AG08395 (cell line): ENCODE results near the gene NR2F1-AS1.
"Not testable (repeated sequence)": the region's sequence is repeated elsewhere in the genome, so short reads cannot be mapped to it uniquely, and the experiment has no call there.

Experiments used
- DNase-seq: peaks from one replicate; pipeline ENCODE4 v3.0.0; 2012; ENCODE audit warnings: mixed read lengths, low spot score

The NR2F1-AS1 gene

DNA sequence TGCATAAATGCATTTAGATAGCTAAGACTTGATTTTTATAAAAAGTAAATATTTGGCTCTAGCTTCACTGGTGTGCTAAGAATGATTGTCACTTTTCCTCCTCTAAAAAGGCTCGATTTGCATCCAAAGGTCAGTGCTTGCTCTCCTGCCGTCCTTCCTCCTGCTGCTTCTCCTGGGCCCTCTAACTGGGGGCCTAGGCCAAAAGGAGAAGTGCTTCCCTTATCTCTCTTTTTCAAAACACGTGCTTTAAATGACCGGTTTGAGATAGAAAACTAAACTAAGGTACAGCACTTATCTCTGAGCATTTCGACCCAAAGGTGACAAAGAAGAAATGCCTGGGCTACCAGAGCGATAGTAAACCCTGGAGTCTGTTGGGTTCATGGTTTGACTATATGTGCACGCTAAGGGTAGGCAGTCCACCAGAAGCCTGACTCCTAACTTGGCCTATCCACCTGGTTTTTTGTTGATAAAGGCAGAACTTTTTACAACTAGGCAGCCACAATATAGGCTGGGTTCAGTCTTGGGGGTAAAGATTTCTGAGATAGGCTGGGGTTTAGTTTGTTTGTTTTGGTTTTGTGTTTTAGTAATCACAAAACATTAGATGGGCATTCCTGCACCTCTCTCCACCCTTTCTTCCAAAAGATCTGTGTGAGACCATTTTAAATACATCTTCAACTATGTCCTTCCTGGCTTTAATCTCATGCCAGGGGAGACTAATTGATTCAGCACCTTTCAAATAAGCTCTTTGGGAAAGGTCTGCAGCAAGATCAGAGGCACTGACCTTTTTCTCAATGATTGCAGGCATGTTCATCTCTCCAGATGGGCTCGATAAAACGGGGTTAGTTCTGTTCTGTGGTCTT, 3.8 kb downstream of the NR2F1-AS1 start:
- DNase-seq, result no peak

DNA sequence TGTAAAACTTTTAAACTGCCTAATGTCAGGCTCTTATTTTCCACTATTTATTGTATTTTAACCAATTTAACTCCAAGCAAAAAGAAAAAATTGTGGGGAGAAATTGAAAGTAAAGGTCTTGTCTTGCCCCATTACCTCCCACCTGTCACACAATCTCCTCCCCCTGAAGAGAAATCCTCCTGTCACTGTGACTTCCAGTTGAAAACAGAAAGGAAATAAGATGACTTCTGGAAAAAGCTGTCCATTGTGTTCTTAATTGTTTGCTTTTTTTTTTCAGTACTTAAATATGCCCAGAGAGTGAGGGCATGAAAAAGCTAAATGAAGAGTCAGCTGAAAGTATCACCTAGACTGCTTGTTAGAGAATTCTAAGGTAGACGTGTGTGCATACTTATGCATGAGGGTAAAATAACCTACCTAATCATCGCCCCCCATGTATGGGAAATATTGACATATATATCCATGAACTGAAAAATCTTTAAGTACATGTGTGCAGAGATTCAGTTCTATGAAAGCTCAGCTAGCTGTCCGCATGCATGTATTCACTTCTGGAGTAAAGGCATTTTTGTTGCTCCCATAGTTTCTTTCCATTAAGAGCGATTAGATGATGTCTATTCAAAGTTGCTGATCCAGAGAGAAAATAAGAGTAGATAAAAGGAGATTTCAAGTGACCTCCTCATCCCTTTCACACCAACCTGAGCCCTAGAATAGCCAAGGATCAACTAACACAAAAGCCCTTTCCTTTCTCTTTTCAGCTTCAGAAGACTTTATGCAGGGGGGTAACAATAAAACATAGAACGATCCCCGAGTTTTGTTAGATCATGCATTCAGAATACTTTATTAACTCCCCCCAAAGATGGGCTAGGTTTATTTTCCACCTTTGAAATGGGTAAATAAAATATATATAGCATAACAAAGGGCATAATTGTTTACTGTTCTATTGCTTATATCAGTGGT, 5.3 kb downstream of the NR2F1-AS1 start:
- no peak for DNase-seq

DNA sequence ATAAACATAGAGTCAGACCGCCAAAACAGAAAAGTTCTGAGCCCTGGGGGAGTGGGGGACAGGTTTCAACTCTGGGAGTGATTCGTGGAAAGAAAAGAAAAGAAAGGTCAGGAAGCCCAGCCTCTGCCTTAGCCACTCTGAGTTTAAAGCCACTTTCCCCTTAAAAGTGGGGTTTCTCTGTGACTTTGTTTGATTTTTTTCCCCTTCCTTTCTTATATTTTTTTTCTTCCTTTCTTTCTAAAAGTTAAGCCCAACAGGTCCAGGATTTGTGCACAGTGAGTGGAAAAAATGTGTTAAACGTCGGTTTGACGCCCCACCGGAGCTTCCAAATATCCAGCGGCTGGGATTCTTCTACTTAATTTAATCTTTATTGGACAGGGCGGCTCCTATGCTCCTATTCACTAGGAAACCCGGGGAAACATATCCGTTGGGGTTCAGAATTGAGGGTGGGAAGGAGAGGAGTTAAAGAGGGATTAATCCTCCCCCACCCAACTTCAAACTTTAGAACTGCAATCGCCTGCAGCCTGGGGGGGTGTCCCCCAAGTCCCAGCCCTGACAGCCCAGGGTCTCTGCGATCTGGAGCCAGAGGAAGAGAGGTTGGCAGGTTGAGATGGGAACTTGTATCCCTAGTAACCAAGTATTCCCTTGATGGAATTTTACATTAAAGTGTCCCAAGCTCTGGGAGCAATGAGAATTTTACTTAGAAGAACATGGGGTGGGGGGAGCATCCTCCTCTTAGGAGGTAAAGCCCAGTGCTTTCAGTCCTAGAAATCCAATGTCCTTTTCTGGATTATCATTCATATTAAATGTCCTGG, 6.3 kb downstream of the NR2F1-AS1 start:
- DNase-seq, result no peak

DNA sequence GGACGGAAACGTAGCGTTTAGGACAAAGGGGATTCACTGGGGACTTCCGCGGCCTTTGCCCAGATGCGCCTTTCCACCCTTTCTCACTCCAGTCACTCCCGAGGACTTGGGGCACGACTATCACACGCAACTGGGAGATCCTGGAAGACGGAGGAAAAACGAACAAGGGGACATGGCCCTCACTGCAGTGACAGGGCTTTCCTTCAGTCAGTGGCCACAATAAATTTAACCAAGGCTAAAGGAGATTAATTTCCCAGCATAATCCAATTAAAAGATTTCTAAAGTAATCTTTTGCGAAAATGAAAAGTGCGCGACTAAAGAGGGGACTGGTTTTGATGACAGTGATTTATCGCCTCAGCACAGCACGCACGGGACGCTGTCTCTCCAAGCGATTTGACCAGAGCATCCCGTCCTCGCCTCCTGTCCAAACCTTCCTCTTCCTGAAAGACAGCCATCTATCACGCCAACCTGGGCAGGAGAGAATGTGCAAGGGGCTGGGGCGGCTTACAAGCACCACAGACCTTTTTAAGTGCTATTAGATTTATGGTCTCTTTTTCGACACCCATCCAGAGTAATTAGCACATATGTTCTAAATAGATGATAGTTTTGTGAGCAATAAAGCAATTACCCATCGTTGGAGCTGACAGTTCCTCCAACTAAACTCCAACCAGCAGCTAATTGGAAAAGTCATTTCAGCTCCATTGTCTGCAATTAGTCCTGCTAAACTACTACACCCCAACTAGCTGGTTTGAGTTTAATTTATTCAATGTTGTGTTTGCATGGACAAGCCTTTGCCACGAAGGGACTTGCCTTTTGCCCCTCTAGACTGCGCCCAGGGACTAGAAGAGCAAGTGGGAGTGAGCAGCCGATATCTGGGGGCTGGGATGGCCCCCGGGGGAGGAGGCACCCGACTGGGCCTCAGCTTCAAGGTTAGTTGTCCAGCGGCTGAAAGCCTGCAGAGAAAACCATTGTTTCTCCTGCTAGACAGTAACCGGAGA, 7.4 kb downstream of the NR2F1-AS1 start:
- no peak for DNase-seq

DNA sequence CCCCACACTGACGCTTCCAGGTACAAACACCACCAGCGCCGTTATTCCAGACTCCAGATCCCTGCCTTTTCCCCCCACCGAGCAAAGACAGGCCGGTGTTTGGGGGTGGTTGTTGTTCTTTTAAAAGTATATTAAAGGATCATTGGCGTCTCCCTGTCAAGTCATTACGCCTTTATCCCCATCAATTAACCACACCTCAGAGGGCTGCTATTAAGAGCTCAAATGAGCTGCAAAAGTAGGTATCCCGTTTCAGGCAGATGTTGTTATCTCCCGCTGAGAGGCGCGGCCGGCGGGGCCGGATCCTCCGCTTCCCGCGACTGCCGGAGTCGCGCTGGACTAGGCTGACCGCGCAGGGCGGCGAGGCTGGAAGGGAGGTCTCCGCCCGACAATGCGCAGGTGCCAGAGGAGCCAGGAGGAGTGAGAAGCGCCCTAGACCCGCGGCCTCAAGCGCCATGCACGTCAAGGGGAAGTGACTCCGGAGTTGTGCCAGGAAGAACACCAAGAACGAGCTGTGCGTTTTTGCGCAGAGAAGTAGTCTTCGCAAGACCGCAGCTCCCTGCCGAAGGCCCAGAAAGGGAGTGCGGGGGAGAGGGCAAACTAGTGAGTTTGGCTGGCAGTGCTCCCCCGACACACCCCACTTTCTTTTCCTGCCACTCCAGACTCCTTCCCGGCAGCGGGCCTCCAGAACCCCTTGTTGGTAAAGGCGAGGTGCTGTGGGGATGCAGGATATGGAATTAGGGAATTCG, 8.2 kb downstream of the NR2F1-AS1 start:
- no peak for DNase-seq

DNA sequence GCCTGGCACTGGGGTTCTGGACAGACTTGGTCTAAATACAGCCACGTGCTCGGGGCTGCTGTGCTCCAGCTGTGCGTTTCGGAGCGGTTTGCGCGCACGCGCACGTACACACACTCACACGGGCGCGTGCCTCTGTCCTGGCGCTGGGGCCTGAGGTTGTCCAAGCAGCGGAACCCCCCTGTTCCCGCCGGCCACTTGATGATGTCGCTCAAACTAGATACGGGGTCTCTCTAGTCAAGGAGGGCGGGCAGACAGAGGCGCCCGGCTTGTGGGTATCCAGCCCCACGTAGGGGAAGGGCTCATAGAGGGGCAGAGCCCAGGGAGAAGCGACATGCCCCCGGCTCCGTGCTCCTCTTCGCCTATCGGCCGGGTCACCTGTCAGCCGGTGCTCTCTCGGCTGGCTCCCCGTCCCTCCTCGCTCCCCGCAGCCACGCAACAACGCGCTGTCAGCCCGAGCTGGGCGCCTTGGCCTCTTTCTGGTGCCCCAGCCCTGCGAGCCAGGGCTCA, 8.9 kb downstream of the NR2F1-AS1 start:
- no peak for DNase-seq

DNA sequence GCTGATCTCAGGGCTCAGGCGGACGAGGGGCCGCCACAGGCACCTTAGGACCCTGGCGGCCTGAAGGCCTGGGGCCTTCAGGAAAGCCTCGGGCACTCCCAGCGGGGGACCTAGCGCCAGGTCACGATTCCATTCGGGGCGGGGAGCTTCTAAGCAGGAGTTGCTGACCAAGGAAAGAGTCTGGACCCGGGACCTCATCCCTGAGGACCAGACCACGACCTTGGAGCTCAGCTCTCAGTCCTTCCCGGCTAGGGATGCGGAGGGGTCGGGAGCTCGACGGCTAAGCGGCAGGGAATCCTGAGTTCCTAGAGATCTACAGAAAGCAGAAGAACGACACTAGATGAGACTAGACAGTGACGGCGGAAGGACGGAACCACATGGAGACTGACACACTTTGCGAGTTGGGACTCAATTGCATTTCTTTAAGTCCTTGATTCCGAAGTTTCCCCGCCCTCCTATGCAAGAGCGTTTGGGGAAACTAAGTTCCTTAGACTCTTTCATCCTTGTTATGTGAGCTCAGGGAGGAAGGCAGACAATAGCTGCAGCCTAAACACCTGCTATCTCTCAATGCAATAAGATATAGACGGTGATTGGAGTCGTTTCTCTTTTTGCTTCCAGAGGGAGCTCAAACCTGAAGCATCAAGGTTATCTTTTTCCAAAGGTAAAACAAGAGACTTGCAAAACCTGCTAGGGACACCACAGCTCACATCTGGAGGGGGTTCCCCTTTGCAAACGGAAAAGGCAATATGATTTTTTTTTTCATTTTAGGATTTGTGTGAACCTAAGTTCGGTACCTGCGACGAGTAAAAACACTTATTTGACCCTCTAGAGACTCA, 9.7 kb downstream of the NR2F1-AS1 start:
- DNase-seq, result no peak

DNA sequence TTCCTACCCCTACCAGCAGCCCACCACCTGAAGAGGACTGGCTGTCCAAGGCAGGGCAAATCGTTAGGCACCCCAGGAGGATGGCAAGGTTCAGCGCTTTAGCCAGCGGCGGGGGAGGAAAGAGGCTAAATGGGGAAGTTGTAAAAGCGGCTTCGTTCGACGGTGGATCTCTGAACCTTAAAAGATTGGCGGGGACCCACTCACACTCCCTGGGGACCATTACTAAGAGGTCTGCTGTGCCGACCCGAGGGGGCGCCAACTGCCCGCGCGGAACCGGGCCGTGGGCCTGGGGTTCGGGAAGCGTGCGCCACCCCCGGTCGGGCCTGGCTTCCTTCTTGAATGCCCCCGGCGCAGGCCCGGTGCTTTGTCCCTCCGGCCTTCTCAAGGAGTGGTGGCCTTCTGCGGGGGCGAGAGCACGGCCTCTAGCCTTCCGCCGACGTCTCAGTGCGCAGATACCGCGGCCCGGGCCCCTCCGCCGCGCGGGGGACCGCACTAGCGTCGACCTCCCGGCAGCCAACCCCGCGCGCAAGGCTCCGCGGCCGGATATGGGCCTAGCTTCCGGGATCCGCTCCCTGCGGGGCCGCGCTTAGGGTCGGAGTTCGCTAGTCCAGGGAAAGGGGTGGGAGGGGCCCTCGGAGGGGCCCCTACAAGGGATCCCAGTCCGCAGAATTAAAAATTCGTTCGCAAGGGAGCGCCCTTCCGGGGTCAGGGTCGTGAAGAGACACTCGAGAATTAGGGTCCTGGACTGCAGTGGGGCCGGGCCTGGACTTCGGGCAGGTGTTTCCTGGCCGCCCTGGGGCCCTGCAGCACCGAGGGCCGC, 10.5 kb downstream of the NR2F1-AS1 start:
- no peak for DNase-seq

DNA sequence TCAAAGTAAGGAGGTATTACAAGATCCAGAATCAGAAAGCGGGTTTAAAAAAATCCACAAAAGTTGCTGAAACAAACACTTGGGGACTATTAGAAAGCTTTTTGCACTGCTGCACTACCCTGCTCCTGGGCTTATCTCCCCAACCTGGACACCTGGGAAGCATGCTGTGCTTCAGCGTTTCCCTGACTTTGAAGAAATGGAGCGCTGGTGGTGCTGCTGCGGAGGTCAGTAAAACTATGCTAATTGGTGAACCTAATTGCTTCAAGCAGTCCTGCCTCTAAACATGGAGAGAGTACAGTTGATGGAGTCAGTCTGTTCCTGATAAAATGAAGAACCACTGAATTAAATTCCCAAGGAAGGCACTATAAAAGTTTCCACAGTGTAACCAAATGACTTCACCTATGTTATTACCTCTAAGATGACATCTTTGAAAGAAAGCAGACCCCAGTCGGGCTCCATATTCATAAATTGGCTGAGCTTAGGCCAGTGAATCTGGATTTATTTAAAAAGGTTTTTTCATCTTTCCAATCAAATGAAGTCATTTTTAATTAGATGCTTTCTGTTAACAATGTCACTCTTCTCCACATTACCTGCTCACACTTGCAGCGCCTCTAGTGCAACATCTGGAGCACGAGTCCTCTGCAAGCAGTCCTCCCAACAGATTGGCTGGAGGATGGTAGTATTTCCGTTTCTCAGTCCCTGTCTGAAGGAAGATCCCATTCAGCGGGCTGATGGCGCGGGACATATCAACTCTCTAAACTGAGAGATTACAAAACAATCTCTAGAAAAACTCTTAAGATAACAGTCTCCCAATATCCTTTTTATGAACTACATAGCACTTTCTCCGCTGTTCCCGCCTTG, 11.5 kb downstream of the NR2F1-AS1 start:
- DNase-seq, result no peak

DNA sequence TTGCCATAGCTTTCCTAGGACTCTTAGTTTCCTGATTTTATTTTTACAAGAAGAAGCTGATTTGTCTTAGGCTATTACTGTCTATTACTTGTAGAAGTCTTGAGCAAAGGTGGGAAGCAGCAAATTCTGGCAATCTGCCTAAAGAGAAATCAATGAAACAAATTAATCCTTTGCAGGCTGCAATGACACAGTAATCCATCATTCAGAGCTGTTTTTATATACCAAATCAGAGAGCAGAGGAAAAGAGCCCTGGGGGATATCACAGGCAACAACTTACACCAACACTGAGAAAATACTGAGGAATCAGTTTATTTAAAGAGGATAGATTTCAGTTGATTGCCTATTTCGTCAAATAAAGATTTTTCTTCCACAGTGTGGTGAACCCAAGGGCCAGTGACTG, 13.6 kb downstream of the NR2F1-AS1 start:
- DNase-seq, result no peak

DNA sequence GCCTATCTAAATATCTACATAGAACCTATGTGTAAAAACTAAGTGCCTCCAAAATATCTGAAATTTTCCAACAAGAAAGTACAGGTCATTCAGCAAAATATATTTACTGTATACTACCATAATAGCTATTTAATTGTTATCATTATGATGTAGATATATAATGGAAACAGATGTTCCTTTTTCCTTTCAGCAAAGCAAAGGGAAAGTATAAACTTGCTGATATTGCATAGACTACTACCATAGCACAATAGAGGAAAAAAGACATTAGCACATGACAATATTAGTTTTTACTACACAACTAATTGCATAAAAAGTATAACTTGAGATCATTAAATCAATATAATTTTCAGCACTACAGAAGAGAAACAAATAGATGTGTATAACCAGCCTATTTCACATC, 14.9 kb downstream of the NR2F1-AS1 start:
- DNase-seq, result no peak

DNA sequence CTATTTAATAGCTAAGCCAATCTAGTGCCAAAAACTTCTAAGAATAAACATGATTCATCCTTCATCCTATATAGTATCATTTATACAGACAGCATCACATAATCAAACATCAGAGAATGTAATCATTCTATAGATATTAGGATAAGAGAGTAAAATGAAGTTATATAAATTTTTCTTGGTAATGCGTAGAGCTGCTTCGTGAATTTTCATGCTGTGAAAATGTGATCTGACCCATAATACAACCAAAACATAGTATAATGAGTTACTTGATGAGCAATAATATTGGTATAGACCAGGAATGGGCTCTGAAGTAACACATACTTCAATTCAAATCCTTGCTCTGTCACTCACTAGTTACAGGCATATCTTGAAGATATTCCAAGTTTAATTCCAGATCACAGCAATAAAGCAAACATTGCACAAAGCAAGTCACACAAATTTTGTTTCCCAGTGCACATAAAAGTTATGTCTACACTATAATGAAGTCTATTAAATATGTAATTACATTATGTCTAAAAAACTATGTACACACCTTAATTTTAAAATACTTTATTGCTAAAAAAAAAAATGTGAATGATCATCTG, 23.9 kb downstream of the NR2F1-AS1 start:
- no peak for DNase-seq

DNA sequence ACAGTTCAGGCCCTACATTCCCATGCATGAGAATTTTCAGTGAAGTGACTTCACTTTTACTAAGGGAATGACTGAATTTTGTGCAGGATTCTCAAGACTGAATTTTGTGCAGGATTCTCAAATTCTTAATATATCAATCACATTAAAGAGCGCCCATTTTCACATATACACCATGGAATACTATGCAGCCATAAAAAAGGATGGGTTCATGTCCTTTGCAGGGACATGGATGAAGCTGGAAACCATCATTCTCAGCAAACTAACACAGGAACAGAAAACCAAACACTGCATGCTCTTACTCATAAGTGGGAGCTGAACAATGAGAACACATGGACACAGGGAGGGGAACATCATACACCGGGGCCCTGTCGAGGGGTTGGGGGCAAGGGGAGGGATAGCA, 31.4 kb downstream of the NR2F1-AS1 start:
- not testable (repeated sequence) for DNase-seq

DNA sequence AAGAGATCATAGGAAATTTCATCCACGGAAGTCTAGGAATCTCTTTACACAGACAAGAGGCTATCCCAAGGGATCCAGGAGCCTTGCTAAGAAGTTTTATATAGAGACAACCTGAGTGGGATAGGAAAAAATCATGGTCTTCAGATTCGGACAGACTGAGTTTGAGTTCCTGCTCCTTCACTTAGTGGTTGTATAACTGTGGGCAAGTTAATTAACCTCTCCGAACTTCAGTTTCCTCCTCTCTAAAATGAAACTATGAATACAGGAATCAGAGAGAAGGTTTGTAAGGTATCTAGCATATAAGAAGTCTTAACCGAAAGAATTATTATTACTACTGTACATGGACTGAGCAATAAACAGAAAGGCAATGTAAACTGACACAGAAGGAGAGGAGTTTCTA, 35.1 kb downstream of the NR2F1-AS1 start:
- DNase-seq, result no peak

DNA sequence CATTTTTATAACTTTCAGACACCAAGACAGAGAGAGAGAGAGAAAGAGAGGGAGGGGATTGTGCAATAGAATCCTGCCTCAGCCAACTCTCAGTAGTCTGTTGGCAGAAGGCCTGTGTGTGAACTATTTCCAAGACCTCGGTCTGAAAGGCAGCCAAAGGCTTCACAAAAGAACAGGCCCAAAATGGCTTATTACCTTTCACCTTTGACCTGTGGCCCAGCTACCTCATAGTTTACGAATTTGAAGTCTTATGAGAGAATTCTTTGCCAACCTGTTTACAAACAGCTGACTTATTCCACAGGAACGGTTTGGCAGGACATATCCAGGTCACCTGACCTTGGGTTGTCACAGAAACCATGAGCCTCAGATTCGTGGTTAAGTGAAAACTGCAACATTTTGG, 48.6 kb downstream of the NR2F1-AS1 start:
- DNase-seq, result peak; percentile 66

DNA sequence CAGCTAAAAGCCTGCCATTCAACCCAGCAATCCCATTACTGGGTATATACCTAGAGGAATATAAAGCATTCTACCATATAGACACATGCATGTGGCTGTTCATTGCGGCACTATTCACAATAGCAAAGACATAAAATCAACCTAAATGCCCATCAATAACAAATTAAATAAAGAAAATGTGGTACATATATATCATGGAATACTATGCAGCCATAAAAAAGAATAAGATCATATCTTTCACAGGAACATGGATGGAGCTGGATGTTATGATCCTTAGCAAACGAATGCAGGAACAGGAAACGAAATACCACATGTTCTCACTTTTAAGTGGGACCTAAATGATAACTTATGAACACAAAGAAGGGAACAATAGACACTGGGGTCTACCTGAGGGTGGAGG, 59.2 kb downstream of the NR2F1-AS1 start:
- not testable (repeated sequence) for DNase-seq

DNA sequence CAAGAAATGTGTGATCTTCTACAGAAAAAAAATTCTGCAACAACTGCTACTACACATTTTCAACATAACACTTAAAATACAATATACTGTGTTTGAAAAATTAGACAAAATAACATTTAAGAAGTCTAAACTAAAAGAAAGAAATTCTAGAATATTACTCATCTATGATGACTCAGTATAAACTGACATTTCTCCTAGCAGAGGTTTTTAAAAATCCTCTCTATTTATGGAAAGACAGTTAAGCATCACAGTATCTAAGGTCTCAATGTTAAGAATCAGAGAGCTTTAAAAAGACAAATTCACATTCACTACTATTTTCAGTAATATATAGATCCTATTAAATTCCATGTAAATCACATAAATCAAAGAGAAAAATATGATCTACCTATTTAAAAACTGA, 61.3 kb downstream of the NR2F1-AS1 start:
- DNase-seq, result peak; percentile 6
